GM23338 (cell line): ENCODE measurements around the gene KHDC3L. TPM values are rescaled to one million over a fixed set of nuclear protein-coding genes. Genes with fewer than 3 reads are reported as not detected.

Source experiments
- ATAC-seq: fragments of 200-7000 bp; cut with Tn5 transposase; 3 replicates; pipeline ENCODE4 v1.9.1; 2020
- DNase-seq: peaks from one replicate; pipeline ENCODE4 v3.0.0-alpha.2; 2015; ENCODE audit warnings: low spot score
- H2AFZ ChIP-seq: fragments of 200-600 bp; sonication (generic); 2 replicates; pipeline ENCODE4 v1.8.0; 2016; ENCODE audit warnings: antibody characterized with exemption, mild to moderate bottlenecking, moderate library complexity
- H3F3A ChIP-seq: fragments of 200-600 bp; sonication (generic); replicated peaks from 2 replicates; pipeline ENCODE4 v1.8.0; 2017; ENCODE audit warnings: antibody characterized with exemption, mixed run types, low read depth
- H3K27ac ChIP-seq: fragments of 200-600 bp; sonication (generic); 2 replicates; pipeline ENCODE4 v1.6.1; 2016; ENCODE audit warnings: low read depth
- H3K27me3 ChIP-seq: fragments of 200-600 bp; sonication (generic); 2 replicates; pipeline ENCODE4 v1.8.0; 2016; ENCODE audit warnings: mild to moderate bottlenecking, mixed run types, moderate library complexity; ENCODE audit not compliant: insufficient read depth
- H3K36me3 ChIP-seq: fragments of 200-600 bp; sonication (generic); 2 replicates; pipeline ENCODE4 v1.8.0; 2016; ENCODE audit warnings: mild to moderate bottlenecking; ENCODE audit not compliant: insufficient read depth
- H3K4me1 ChIP-seq: fragments of 200-600 bp; sonication (generic); 2 replicates; pipeline ENCODE4 v1.8.0; 2016; ENCODE audit warnings: mild to moderate bottlenecking, moderate library complexity; ENCODE audit not compliant: insufficient read depth
- H3K4me2 ChIP-seq: fragments of 200-600 bp; sonication (generic); 2 replicates; pipeline ENCODE4 v1.7.1; 2017; ENCODE audit warnings: mixed run types
- H3K4me3 ChIP-seq: fragments of 200-600 bp; sonication (generic); 2 replicates; pipeline ENCODE4 v1.6.1; 2016; ENCODE audit warnings: mixed run types
- H3K79me2 ChIP-seq: fragments of 200-600 bp; sonication (generic); replicated peaks from 2 replicates; pipeline ENCODE4 v1.8.0; 2017; ENCODE audit warnings: mild to moderate bottlenecking; ENCODE audit not compliant: insufficient read depth
- H3K9me2 ChIP-seq: fragments of 200-600 bp; sonication (generic); 2 replicates; pipeline ENCODE4 v1.8.0; 2017; ENCODE audit not compliant: insufficient read depth
- H4K20me1 ChIP-seq: fragments of 200-600 bp; sonication (generic); replicated peaks from 2 replicates; pipeline ENCODE4 v1.8.0; 2017; ENCODE audit warnings: mild to moderate bottlenecking; ENCODE audit not compliant: insufficient read depth
- H3K27ac Mint-ChIP-seq: 2 replicates; pipeline ENCODE4 v1.8.0; 2020; ENCODE audit warnings: inconsistent platforms, mild to moderate bottlenecking, moderate library complexity, mixed read lengths
- H3K27me3 Mint-ChIP-seq: 3 replicates; pipeline ENCODE4 v1.8.0; 2022; ENCODE audit warnings: low read depth, mild to moderate bottlenecking, moderate library complexity, mixed read lengths, inconsistent platforms; ENCODE audit not compliant: insufficient read depth, poor library complexity
- H3K36me3 Mint-ChIP-seq: 3 replicates; pipeline ENCODE4 v1.8.0; 2021; ENCODE audit warnings: low read depth, mild to moderate bottlenecking, inconsistent platforms, moderate library complexity, mixed read lengths
- H3K4me1 Mint-ChIP-seq: 3 replicates; pipeline ENCODE4 v1.8.0; 2020; ENCODE audit warnings: mild to moderate bottlenecking, inconsistent platforms, mixed read lengths
- H3K4me3 Mint-ChIP-seq: 3 replicates; pipeline ENCODE4 v1.8.0; 2021; ENCODE audit warnings: moderate library complexity, mild to moderate bottlenecking, inconsistent platforms, mixed read lengths
- H3K9me3 Mint-ChIP-seq: 3 replicates; pipeline ENCODE4 v1.8.0; 2020; ENCODE audit warnings: moderate library complexity, mild to moderate bottlenecking, inconsistent platforms, mixed read lengths
- ETS1 ChIP-seq: IDR thresholded peaks from 2 replicates; pipeline ENCODE4 v1.6.1; 2016; ENCODE audit warnings: antibody characterized with exemption
- EZH2phosphoT487 ChIP-seq: fragments of 200-600 bp; sonication (generic); IDR thresholded peaks from one replicate; pipeline ENCODE4 v1.8.1; 2018; ENCODE audit warnings: antibody characterized with exemption; ENCODE audit not compliant: unreplicated experiment
- JUNB ChIP-seq: IDR thresholded peaks from one replicate; pipeline ENCODE4 v1.6.1; 2016; ENCODE audit warnings: antibody characterized with exemption; ENCODE audit not compliant: unreplicated experiment
- NANOG ChIP-seq: IDR thresholded peaks from 2 replicates; pipeline ENCODE4 v1.6.1; 2016; ENCODE audit warnings: antibody characterized with exemption, borderline replicate concordance
- REST ChIP-seq: IDR thresholded peaks from one replicate; pipeline ENCODE4 v1.6.1; 2018; ENCODE audit warnings: antibody characterized with exemption; ENCODE audit not compliant: unreplicated experiment
- ZNF114 ChIP-seq: fragments of 250-450 bp; sonication (Bioruptor Pico); IDR thresholded peaks from 2 replicates; pipeline ENCODE4 v1.5.0; 2020; ENCODE audit warnings: mild to moderate bottlenecking, moderate library complexity
- ZNF331 ChIP-seq: fragments of 250-450 bp; sonication (Bioruptor Pico); IDR thresholded peaks from 2 replicates; pipeline ENCODE4 v1.5.0; 2020; ENCODE audit warnings: low read depth, mild to moderate bottlenecking, moderate library complexity
- ZNF462 ChIP-seq: fragments of 250-450 bp; sonication (Bioruptor Pico); IDR thresholded peaks from 2 replicates; pipeline ENCODE4 v1.5.0; 2020; ENCODE audit warnings: mild to moderate bottlenecking, moderate library complexity
- polyA plus RNA-seq: library from polyadenylated mRNA; unstranded; fragments of >200 nt; fragmentation: Nextera tagmentation; extraction: Ambion mirVana; gene quantifications from 2 replicates; pipeline ENCODE4 v1.2.1, GENCODE V29; 2016
- total RNA-seq: library from RNA; depleted of rRNA; stranded (reverse); fragments of >200 nt; shearing (Covaris generic); gene quantifications from 2 replicates; pipeline ENCODE4 v1.2.3, GENCODE V29; 2014

The KHDC3L gene
- total and polyA plus RNA-seq, 2 experiments from 2014 or later = not detected

- H3K27me3 Mint-ChIP-seq = peaks cover 2% of the 10 kb centered on the region
- Histone ChIP-seq H3K9me2 (no peaks in the 10 kb centered on the region), H2AFZ (0 out of 2 replicates have a peak overlapping the region, but pooled peaks have one; percentile 52), H3K27me3 (no peaks in the 10 kb centered on the region), H3K27ac (no peak overlapping the region), H3K4me1 (peaks cover 11% of the 10 kb centered on the region; the same call in 1 of the 2 replicates), H3K4me3 (no peak overlapping the region), H3K4me2 (no peak overlapping the region), H3F3A (no peaks in the 10 kb centered on the region), H3K79me2 (no peaks in the 10 kb centered on the region), H4K20me1 (no peaks in the 10 kb centered on the region), H3K36me3 (no peaks in the 10 kb centered on the region)
- no peak for DNase-seq
- peaks cover 8% of the 10 kb centered on the region for H3K4me1 Mint-ChIP-seq
- ATAC-seq = no peak
- no peak for TF ChIP-seq EZH2phosphoT487
- no peak for TF ChIP-seq ETS1
- no peak for TF ChIP-seq JUNB
- TF ChIP-seq NANOG = no peak
- no peak for TF ChIP-seq REST
- no peak for TF ChIP-seq ZNF462 (CRISPR knock-in tag)
- no peak for TF ChIP-seq ZNF331 (CRISPR knock-in tag)
- TF ChIP-seq ZNF114 (CRISPR knock-in tag) = no peak
- no peak overlapping the region for H3K4me3 Mint-ChIP-seq
- H3K27ac Mint-ChIP-seq = no peak overlapping the region
- no peaks in the 10 kb centered on the region for H3K36me3 Mint-ChIP-seq
- H3K9me3 Mint-ChIP-seq = no peaks in the 10 kb centered on the region
Measured at GRCh38 chr6:73364121-73364520, 1.7 kb downstream of the KHDC3L start.
